Adrenal gland (tissue), 12 donors: Measurements from ENCODE around the gene SLC9A9. TPM values are rescaled to one million over a fixed set of nuclear protein-coding genes. Genes with fewer than 3 reads are reported as not detected.

ENCODE experiments used
- DNase-seq, 7 donors: peaks; one replicate each; pipeline ENCODE4 v3.0.0-alpha.2; 2019 to 2020
- H3K27ac ChIP-seq, 5 donors: fragments of 200-600 bp; sonication (generic) in 4 of 5; 1 replicate in 3 of 5; 2 replicates in 2 of 5; pipeline versions ENCODE4 v1.5.1 to v1.8.0; 2016 to 2020; ENCODE audit warnings: mild to moderate bottlenecking in 1 of 5
- H3K27me3 ChIP-seq: fragments of 200-600 bp; 2 replicates; pipeline ENCODE4 v1.8.0; 2021
- H3K36me3 ChIP-seq, 2 donors: fragments of 200-600 bp; replicated peaks in 1 of 2; 1 replicate in 1 of 2; 2 replicates in 1 of 2; pipeline versions ENCODE4 v1.5.1 to v1.8.0; 2018 to 2022
- H3K4me1 ChIP-seq, 2 donors: fragments of 200-600 bp; replicated peaks in 1 of 2; 1 replicate in 1 of 2; 2 replicates in 1 of 2; pipeline versions ENCODE4 v1.5.1 to v1.8.0; 2018 to 2021
- H3K4me3 ChIP-seq, 4 donors: fragments of 200-600 bp; sonication (generic) in 3 of 4; one replicate each; pipeline ENCODE4 v1.5.1; 2016 to 2018
- H3K9me3 ChIP-seq, 3 donors: fragments of 200-600 bp; sonication (generic) in 1 of 3; replicated peaks in 1 of 3; 1 replicate in 2 of 3; 2 replicates in 1 of 3; pipeline versions ENCODE4 v1.5.1 to v1.8.0; 2016 to 2021
- CTCF ChIP-seq, 6 experiments: fragments of 450-650 bp in 4 of 6; fragments of 200-600 bp in 2 of 6; sonication (generic) in 1 of 6; IDR thresholded peaks; 1 replicate in 5 of 6; 2 replicates in 1 of 6; pipeline versions ENCODE4 v1.5.1 to v1.8.0; 2016 to 2021; ENCODE audit warnings: antibody characterized with exemption in 6 of 6, mild to moderate bottlenecking in 2 of 6, moderate library complexity in 1 of 6
- POLR2A ChIP-seq, 2 donors: fragments of 450-650 bp; IDR thresholded peaks; one replicate each; pipeline ENCODE4 v1.6.1; 2017; ENCODE audit warnings: antibody characterized with exemption in 2 of 2, mild to moderate bottlenecking in 2 of 2, moderate library complexity in 1 of 2
- WGBS, 4 donors: extraction: QIAGEN DNeasy Blood & Tissue Kit in 2 of 4; methylation state at CpG; one replicate each; pipeline versions ENCODE4 v1.1.5 to v1.1.7; 2013 to 2017; 5-methylcytosine and 5-hydroxymethylcytosine counted together
- intact Hi-C, 2 donors: fragments of 100-400 bp; cut with DNase I; formaldehyde crosslinking; loops; one replicate each; pipeline versions ENCODE4 v1.14.1 to v1.15.0; 2022 to 2023
- polyA plus RNA-seq, 3 donors: library from polyadenylated mRNA; stranded (reverse); fragments of 200-250 nt in 2 of 3; fragments of 350-450 nt in 1 of 3; fragmentation: Illumina TruSeq in 1 of 3; extraction: RNeasy Lipid Tissue Mini Kit (QIAGEN cat#74804) in 1 of 3; gene quantifications; one replicate each; pipeline ENCODE4 v1.2.3, GENCODE V29; 2013 to 2014
- total RNA-seq, 9 donors: library from RNA; depleted of rRNA in 4 of 9; stranded (reverse); fragments of >200 nt in 4 of 9; fragments of 120-200 nt in 1 of 9; fragmentation: NEBNext Ultra II Directional in 1 of 9; extraction: Animal tissue kit (Norgen Biotek cat#: 25700) in 1 of 9; gene quantifications; one replicate each; pipeline versions ENCODE4 v1.1.0 to v1.2.4, GENCODE V29; 2013 to 2023
- donor health status: healthy with polysubstance abuse.
- donor health status: Bipolar disorder and iron deficiency.
- donor health status: DM: yes; HTN: yes; CAD: no.
- donor health status: DM: no; HTN: no; CAD: no.
- donor health status: DM: no; HTN: no; CAD: no.
- donor health status: DM: yes; HTN: yes; CAD: no.

SLC9A9 gene
- total and polyA plus RNA-seq, 12 donors: 4.2 to 23.7 (median 13.5) TPM

- H3K9me3 ChIP-seq: no peaks in the 10 kb centered on the region
- no peak for DNase-seq
- H3K27me3 ChIP-seq: no peaks in the 10 kb centered on the region
- TF ChIP-seq CTCF (IDR thresholded peaks at IDR 0.05): no peak
- no peak for TF ChIP-seq POLR2A (IDR thresholded peaks at IDR 0.05)
- intact Hi-C loops: no loop called here
- H3K4me1 ChIP-seq: no peaks in the 10 kb centered on the region
- H3K27ac ChIP-seq: no peak overlapping the region
- H3K4me3 ChIP-seq: no peak overlapping the region
- H3K36me3 ChIP-seq: no peaks in the 10 kb centered on the region
These were observed 591.9 kb downstream of the SLC9A9 start for GRCh38 chr3:143256416-143256815.

GRCh38 chr3:143255739-143256138, 592.5 kb downstream of the SLC9A9 start:
- no peak overlapping the region for H3K4me3 ChIP-seq
- no peak for DNase-seq
- H3K9me3 ChIP-seq: no peaks in the 10 kb centered on the region
- TF ChIP-seq POLR2A (IDR thresholded peaks at IDR 0.05) (no peak), CTCF (IDR thresholded peaks at IDR 0.05) (no peak)
- no peaks in the 10 kb centered on the region for H3K4me1 ChIP-seq
- no peak overlapping the region for H3K27ac ChIP-seq
- no peaks in the 10 kb centered on the region for H3K36me3 ChIP-seq
- H3K27me3 ChIP-seq: no peaks in the 10 kb centered on the region
- intact Hi-C loops: no loop called here

- no peaks in the 10 kb centered on the region for H3K27me3 ChIP-seq
- H3K4me1 ChIP-seq: no peaks in the 10 kb centered on the region
- intact Hi-C loops: no loop called here
- WGBS, 4 donors: 85 to 94% (median 91%) methylated on average over 6 of the region's 6 CpGs
- DNase-seq: no peak
- H3K4me3 ChIP-seq: no peak overlapping the region
- TF ChIP-seq CTCF (IDR thresholded peaks at IDR 0.05): no peak
- no peak for TF ChIP-seq POLR2A (IDR thresholded peaks at IDR 0.05)
- H3K9me3 ChIP-seq: no peaks in the 10 kb centered on the region
- no peaks in the 10 kb centered on the region for H3K36me3 ChIP-seq
- H3K27ac ChIP-seq: no peak overlapping the region
These were observed 595.3 kb downstream of the SLC9A9 start for GRCh38 chr3:143252931-143253330.

GRCh38 chr3:143249014-143249413, 599.3 kb downstream of the SLC9A9 start:
- H3K4me3 ChIP-seq: no peak overlapping the region
- H3K9me3 ChIP-seq: no peaks in the 10 kb centered on the region
- WGBS, 4 donors: 81 to 91% (median 87%) methylated on average over 2 of the region's 2 CpGs
- H3K36me3 ChIP-seq: no peaks in the 10 kb centered on the region
- no peak overlapping the region for H3K27ac ChIP-seq
- no peaks in the 10 kb centered on the region for H3K27me3 ChIP-seq
- TF ChIP-seq CTCF (IDR thresholded peaks at IDR 0.05) (no peak), POLR2A (IDR thresholded peaks at IDR 0.05) (no peak)
- intact Hi-C loops: no loop called here
- no peaks in the 10 kb centered on the region for H3K4me1 ChIP-seq
- DNase-seq: no peak
